PC-3 (cell line): ENCODE data around the gene IQSEC1. TPM values are rescaled to one million over a fixed set of nuclear protein-coding genes. Genes with fewer than 3 reads are reported as not detected.

Source experiments
- ATAC-seq: fragments of 200-7000 bp; cut with Tn5 transposase; 2 replicates; pipeline ENCODE4 v1.9.1; 2020; ENCODE audit warnings: mild to moderate bottlenecking, moderate library complexity
- BruUV-seq: library from RNA; stranded (reverse); fragments of 400-500 nt; replicated peaks from 2 replicates; lab custom pipeline; 2021; lab: Mats Ljungman, UMichigan
- CTCF ChIA-PET: fragments of 300-600 bp; sonication (Branson Sonifier 250); formaldehyde crosslinking; loops from one replicate; lab custom pipeline; 2022; ENCODE audit warnings: antibody characterized with exemption; lab: Charles Lee
- POLR2A ChIA-PET: fragments of 300-600 bp; sonication (Branson Sonifier 250); formaldehyde crosslinking; loops from one replicate; lab custom pipeline; 2022; ENCODE audit warnings: antibody characterized with exemption; ENCODE audit not compliant: unreplicated experiment; lab: Charles Lee
- DNase-seq: peaks from one replicate; pipeline ENCODE4 v3.0.0-alpha.2; 2015
- H2AFZ ChIP-seq: fragments of 300-600 bp; sonication (generic); 2 replicates; pipeline ENCODE4 v1.6.0; 2016; ENCODE audit warnings: antibody characterized with exemption, low read length
- H3F3A ChIP-seq: fragments of 300-600 bp; sonication (generic); one replicate; pipeline ENCODE4 v1.6.0; 2017; ENCODE audit warnings: antibody characterized with exemption, low read length, control low read depth, mild to moderate bottlenecking; ENCODE audit not compliant: unreplicated experiment
- H3K27ac ChIP-seq: fragments of 300-600 bp; sonication (generic); 2 replicates; pipeline ENCODE4 v1.5.1; 2016; ENCODE audit warnings: mild to moderate bottlenecking, low read length
- H3K27me3 ChIP-seq: fragments of 300-600 bp; sonication (generic); 2 replicates; pipeline ENCODE4 v1.6.1; 2016; ENCODE audit warnings: low read length, mixed read lengths
- H3K36me3 ChIP-seq: fragments of 300-600 bp; sonication (generic); 2 replicates; pipeline ENCODE4 v1.6.1; 2016; ENCODE audit warnings: low read depth, mixed run types, low read length, mixed read lengths
- H3K4me1 ChIP-seq: fragments of 300-600 bp; sonication (generic); 2 replicates; pipeline ENCODE4 v1.5.1; 2016; ENCODE audit warnings: low read length; ENCODE audit not compliant: insufficient read depth
- H3K4me2 ChIP-seq: fragments of 300-600 bp; sonication (generic); 2 replicates; pipeline ENCODE4 v1.6.0; 2016; ENCODE audit warnings: low read length
- H3K4me3 ChIP-seq: fragments of 300-600 bp; sonication (generic); 2 replicates; pipeline ENCODE4 v1.5.1; 2016; ENCODE audit warnings: mild to moderate bottlenecking, low read length, mixed read lengths
- H3K79me2 ChIP-seq: fragments of 300-600 bp; sonication (generic); 2 replicates; pipeline ENCODE4 v1.6.1; 2017; ENCODE audit warnings: low read length, mixed read lengths
- H3K9ac ChIP-seq: fragments of 300-600 bp; sonication (generic); 2 replicates; pipeline ENCODE4 v1.6.0; 2016; ENCODE audit warnings: mild to moderate bottlenecking, low read length
- H3K9me2 ChIP-seq: fragments of 300-600 bp; sonication (generic); replicated peaks from 2 replicates; pipeline ENCODE4 v1.6.1; 2016; ENCODE audit warnings: mixed run types, low read length, mixed read lengths
- H3K9me3 ChIP-seq: fragments of 300-600 bp; sonication (generic); 2 replicates; pipeline ENCODE4 v1.6.1; 2016; ENCODE audit warnings: low read length, mixed read lengths
- H4K20me1 ChIP-seq: fragments of 300-600 bp; sonication (generic); 2 replicates; pipeline ENCODE4 v1.6.1; 2016; ENCODE audit warnings: low read length, mixed read lengths
- EZH2 ChIP-seq: fragments of 300-600 bp; sonication (generic); IDR thresholded peaks from one replicate; pipeline ENCODE4 v1.6.1; 2017; ENCODE audit warnings: antibody characterized with exemption, mild to moderate bottlenecking, low read length; ENCODE audit not compliant: unreplicated experiment
- EZH2phosphoT487 ChIP-seq: fragments of 300-600 bp; sonication (generic); IDR thresholded peaks from 2 replicates; pipeline ENCODE4 v1.6.1; 2018; ENCODE audit warnings: mild to moderate bottlenecking, antibody characterized with exemption, low read length, borderline replicate concordance
- intact Hi-C: fragments of 100-400 bp; cut with micrococcal nuclease; formaldehyde crosslinking; loops from 2 replicates; pipeline ENCODE4 v1.9.0; 2023
- total RNA-seq: library from RNA; depleted of rRNA; stranded (reverse); fragments of >200 nt; gene quantifications from 2 replicates; pipeline ENCODE4 v1.2.3, GENCODE V29; 2014
- TF ChIP-seq, protein P1 (sequence below): fragments of 300-600 bp; sonication (generic); conservative IDR thresholded peaks from 2 replicates; pipeline ENCODE4 v1.5.1; 2017; ENCODE audit warnings: antibody characterized with exemption, low read depth, mild to moderate bottlenecking, low read length

IQSEC1 gene
- total RNA-seq, 1 experiment from 2014 or later: 37.9 TPM

DNA sequence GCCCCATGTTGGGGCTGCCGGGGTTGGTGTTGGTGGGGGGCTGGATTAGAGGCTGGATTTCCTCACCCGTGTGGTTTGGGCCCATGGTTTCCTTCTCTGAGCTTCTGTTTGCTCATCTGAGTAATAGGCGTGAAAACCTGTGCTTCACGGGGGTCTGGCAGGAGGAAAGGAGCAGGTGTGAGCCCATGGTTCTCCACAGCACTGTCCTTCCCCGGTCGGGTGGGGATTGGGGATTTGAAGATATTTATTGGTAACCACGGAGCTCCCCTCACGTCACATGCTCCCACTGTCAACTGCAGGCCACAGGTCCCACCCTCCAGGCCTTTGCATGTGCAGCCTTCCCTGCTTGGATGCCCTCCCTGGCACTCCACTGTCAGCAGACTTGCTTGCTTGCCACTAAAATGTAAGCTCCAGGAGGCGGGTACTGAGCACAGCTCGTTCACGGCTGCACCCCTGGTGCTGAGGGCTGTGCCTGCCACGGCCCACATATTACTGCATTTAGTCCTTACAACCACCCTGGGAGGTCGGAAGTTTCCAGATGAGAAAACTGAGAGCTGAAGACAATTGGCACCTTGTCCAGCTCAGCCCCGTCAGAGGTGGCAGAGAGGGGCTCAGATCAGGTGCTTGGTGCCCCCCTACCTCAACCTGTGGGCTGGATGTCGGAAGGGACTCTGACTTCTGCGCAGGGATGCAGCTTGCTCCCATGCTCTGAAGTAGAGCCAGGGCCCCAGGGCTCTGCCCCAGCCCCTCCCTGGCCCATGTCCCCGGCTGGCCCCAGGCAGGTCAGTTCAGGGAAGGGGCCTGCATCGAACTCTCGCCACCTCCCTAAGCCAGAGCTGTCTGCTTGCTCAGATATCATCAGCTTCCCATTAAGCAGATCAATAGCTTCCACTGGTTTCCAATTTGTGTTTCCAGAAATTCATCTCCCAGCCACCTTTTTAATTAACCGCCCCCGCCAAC is 29.4 kb upstream of the IQSEC1 start:
- Histone ChIP-seq H2AFZ (no peak overlapping the region), H4K20me1 (no peaks in the 10 kb centered on the region), H3K9ac (no peak overlapping the region), H3K4me1 (peaks cover 30% of the 10 kb centered on the region), H3K27ac (no peak overlapping the region), H3K9me3 (no peaks in the 10 kb centered on the region), H3K9me2 (no peaks in the 10 kb centered on the region), H3K4me3 (no peak overlapping the region), H3K36me3 (no peaks in the 10 kb centered on the region), H3K79me2 (peaks cover 14% of the 10 kb centered on the region), H3K4me2 (no peak overlapping the region), H3F3A (peaks cover 7% of the 10 kb centered on the region), H3K27me3 (no peaks in the 10 kb centered on the region)
- DNase-seq (no peak), ATAC-seq (no peak)
- ChIA-PET CTCF (interaction anchor here (1.3 kb wide), 1 partner anchor 11 kb away, joined by 3 read pairs; no protein-coding TSS in a partner anchor), POLR2A (no interaction called here)
- BruUV-seq: no TSS peak
- TF ChIP-seq, protein P1, sequence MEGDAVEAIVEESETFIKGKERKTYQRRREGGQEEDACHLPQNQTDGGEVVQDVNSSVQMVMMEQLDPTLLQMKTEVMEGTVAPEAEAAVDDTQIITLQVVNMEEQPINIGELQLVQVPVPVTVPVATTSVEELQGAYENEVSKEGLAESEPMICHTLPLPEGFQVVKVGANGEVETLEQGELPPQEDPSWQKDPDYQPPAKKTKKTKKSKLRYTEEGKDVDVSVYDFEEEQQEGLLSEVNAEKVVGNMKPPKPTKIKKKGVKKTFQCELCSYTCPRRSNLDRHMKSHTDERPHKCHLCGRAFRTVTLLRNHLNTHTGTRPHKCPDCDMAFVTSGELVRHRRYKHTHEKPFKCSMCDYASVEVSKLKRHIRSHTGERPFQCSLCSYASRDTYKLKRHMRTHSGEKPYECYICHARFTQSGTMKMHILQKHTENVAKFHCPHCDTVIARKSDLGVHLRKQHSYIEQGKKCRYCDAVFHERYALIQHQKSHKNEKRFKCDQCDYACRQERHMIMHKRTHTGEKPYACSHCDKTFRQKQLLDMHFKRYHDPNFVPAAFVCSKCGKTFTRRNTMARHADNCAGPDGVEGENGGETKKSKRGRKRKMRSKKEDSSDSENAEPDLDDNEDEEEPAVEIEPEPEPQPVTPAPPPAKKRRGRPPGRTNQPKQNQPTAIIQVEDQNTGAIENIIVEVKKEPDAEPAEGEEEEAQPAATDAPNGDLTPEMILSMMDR: no peak
- TF ChIP-seq EZH2phosphoT487: no peak
- no peak for TF ChIP-seq EZH2
- intact Hi-C loops: no loop called here

DNA sequence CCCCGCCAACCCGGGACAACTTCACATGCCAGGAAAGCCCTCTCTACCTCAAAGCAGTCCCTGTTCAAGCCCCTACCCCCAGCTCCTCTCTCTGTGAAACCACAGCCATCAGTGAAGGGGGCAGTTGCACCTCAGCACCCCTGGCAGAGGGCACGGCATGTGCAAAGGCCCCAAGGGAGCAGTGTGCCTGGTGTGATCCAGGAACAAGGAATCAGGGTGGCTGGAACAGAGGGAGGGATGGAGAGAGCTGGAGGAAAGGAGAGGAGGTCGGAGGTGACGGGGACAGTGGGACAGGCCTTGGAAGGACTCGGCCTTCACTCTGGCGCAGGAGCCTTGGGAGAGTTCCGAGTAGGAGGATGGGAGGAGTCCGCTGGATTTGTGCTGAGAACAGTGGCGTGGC is 26.5 kb upstream of the IQSEC1 start:
- no TSS peak for BruUV-seq

More for the DNA sequence above, 26.5 kb upstream of the IQSEC1 start:
- ChIA-PET CTCF (no interaction called here), POLR2A (no interaction called here)
- Histone ChIP-seq H3F3A (no peaks in the 10 kb centered on the region), H3K9me2 (no peaks in the 10 kb centered on the region), H2AFZ (no peak overlapping the region), H3K79me2 (peaks cover 3% of the 10 kb centered on the region), H3K4me2 (no peak overlapping the region), H3K9me3 (no peaks in the 10 kb centered on the region), H3K4me1 (peaks cover 3% of the 10 kb centered on the region; the same call in 1 of the 2 replicates), H3K36me3 (no peaks in the 10 kb centered on the region), H3K4me3 (no peak overlapping the region), H4K20me1 (no peaks in the 10 kb centered on the region), H3K9ac (no peak overlapping the region), H3K27me3 (no peaks in the 10 kb centered on the region), H3K27ac (no peak overlapping the region)
- intact Hi-C loops: no loop called here
- DNase-seq (no peak), ATAC-seq (no peak)
- TF ChIP-seq, protein P1: no peak
- TF ChIP-seq EZH2phosphoT487 (no peak), EZH2 (no peak)
